ENCODE results near the gene KRT79.

Gene KRT79

GRCh38 chr12:52851787-52852186 lies 17.7 kb upstream of the KRT79 start:
- no peak for DNase-seq
- no peak overlapping the region for H3K27ac Mint-ChIP-seq
- peaks cover 20% of the 10 kb centered on the region for H3K27me3 Mint-ChIP-seq (ENCODE audit: low read depth, poor library complexity)
- no peaks in the 10 kb centered on the region for H3K4me1 Mint-ChIP-seq
- TF ChIP-seq, protein P1, sequence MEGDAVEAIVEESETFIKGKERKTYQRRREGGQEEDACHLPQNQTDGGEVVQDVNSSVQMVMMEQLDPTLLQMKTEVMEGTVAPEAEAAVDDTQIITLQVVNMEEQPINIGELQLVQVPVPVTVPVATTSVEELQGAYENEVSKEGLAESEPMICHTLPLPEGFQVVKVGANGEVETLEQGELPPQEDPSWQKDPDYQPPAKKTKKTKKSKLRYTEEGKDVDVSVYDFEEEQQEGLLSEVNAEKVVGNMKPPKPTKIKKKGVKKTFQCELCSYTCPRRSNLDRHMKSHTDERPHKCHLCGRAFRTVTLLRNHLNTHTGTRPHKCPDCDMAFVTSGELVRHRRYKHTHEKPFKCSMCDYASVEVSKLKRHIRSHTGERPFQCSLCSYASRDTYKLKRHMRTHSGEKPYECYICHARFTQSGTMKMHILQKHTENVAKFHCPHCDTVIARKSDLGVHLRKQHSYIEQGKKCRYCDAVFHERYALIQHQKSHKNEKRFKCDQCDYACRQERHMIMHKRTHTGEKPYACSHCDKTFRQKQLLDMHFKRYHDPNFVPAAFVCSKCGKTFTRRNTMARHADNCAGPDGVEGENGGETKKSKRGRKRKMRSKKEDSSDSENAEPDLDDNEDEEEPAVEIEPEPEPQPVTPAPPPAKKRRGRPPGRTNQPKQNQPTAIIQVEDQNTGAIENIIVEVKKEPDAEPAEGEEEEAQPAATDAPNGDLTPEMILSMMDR (IDR thresholded peaks at IDR 0.05) = no peak
- no peaks in the 10 kb centered on the region for H3K36me3 Mint-ChIP-seq (ENCODE audit: low read depth)
- H3K9me3 Mint-ChIP-seq = peaks cover 14% of the 10 kb centered on the region
- no peak overlapping the region for H3K4me3 Mint-ChIP-seq

DNA sequence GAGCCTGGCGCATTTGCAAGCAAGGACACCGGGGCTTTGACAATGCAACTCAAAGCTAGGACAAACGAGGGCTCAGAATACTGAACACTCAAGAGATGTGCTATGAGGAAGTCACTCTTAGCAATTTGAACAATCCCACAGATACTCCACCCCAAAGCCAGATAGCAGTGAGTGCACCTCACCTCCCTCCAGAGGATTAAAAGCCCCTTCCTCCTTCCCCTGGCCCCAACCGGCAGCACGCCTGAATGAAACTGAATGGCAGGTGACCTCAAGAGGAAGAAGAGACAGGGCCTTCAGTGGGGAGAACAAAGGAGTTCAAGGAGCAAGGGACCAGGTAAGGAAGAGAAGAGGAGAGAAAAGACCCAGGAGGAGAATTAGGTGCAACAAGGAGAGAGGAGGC lies 16.6 kb upstream of the KRT79 start:
- Mint-ChIP-seq H3K27ac (peak overlapping the region; percentile 27), H3K4me3 (no peak overlapping the region), H3K27me3 (ENCODE audit: low read depth, poor library complexity) (peaks cover 26% of the 10 kb centered on the region), H3K4me1 (no peaks in the 10 kb centered on the region), H3K36me3 (ENCODE audit: low read depth) (no peaks in the 10 kb centered on the region), H3K9me3 (peaks cover 14% of the 10 kb centered on the region)
- TF ChIP-seq, protein P1 (IDR thresholded peaks at IDR 0.05) = no peak
- DNase-seq = no peak

DNA sequence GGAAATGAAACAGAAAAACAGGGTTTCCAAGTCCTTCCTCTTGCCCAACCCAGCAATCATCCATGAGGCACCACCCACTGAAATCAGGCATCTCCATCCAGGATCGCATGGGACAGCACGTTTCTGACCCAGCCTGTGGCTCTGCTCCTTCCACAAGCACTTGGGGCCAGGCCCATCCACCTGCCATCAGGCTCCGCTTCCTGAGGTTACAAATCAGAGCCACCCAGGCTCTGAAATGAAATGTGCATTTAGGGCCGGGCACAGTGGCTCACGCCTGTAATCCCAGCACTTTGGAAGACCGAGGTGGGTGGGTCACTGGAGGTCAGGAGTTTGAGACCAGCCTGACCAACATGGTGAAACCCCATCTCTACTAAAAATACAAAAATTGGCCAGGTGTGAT lies 15.4 kb upstream of the KRT79 start:
- TF ChIP-seq, protein P1 (IDR thresholded peaks at IDR 0.05) = no peak
- Mint-ChIP-seq H3K36me3 (ENCODE audit: low read depth) (no peaks in the 10 kb centered on the region), H3K27ac (no peak overlapping the region), H3K9me3 (peaks cover 3% of the 10 kb centered on the region), H3K4me3 (no peak overlapping the region), H3K4me1 (no peaks in the 10 kb centered on the region), H3K27me3 (ENCODE audit: low read depth, poor library complexity) (peaks cover 26% of the 10 kb centered on the region)
- DNase-seq = no peak

- Mint-ChIP-seq H3K9me3 (no peaks in the 10 kb centered on the region), H3K4me1 (no peaks in the 10 kb centered on the region), H3K27ac (no peak within 1 kb of the TSS), H3K36me3 (ENCODE audit: low read depth) (no peaks in the 10 kb centered on the region), H3K4me3 (no peak within 1 kb of the TSS), H3K27me3 (ENCODE audit: low read depth, poor library complexity) (peaks cover 22% of the 10 kb centered on the region)
- TF ChIP-seq, protein P1 (IDR thresholded peaks at IDR 0.05) = no peak
- DNase-seq = no peak
Measured at GRCh38 chr12:52848661-52849255, 14.6 kb upstream of the KRT79 start, which contains the start of gene KRT78. KRT78 (minus strand) TSS chr12:52848994; CDS start chr12:52848930, 64 bp downstream.

- no peaks in the 10 kb centered on the region for H3K4me1 Mint-ChIP-seq
- TF ChIP-seq, protein P1 (IDR thresholded peaks at IDR 0.05) = no peak
- no peak overlapping the region for H3K4me3 Mint-ChIP-seq
- H3K27me3 Mint-ChIP-seq (ENCODE audit: low read depth, poor library complexity) = peaks cover 24% of the 10 kb centered on the region
- no peaks in the 10 kb centered on the region for H3K36me3 Mint-ChIP-seq (ENCODE audit: low read depth)
- no peak overlapping the region for H3K27ac Mint-ChIP-seq
- DNase-seq = no peak
- H3K9me3 Mint-ChIP-seq = no peaks in the 10 kb centered on the region
Measured at GRCh38 chr12:52847335-52848102, 13.4 kb upstream of the KRT79 start.
